ENCODE data around the gene ZNF655. TPM values are rescaled to one million over a fixed set of nuclear protein-coding genes. Genes with fewer than 3 reads are reported as not detected.

ZNF655 gene
- total and polyA plus RNA-seq, 2 donors (not counting 3 experiments of a cell fraction or from before 2014, with no cell fraction given): 16.9 to 20.4 TPM

DNA sequence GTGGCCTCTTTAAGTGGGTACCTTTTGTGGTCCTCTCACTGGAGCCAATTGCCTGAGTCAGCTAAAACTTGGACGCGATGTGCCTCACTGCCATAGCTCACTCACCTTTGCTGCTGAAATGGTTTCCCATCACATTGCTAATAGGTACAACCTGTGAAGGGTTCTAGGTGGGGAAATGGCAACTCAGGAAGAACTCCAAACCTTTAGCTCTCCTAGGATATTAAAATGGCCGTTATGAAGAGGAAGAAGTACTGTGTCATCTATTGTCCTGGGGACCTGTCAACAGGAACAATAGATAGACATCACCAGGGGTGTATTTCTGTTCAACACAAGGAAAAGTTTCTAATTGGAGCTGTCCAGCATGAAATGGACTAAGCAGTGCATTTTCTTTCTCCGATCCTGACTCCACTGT lies 1.2 kb upstream of the ZNF655 start:
- Histone ChIP-seq H3K9me3 (replicated peaks; ENCODE audit: control insufficient read depth, insufficient read depth, low read length) (no peaks in the 10 kb centered on the region), H3K27ac (ENCODE audit: insufficient read depth, low read depth, low read length) (no peak overlapping the region), H3K36me3 (ENCODE audit: control insufficient read depth in 2 of 2, extremely low read depth in 1 of 2, insufficient read depth in 2 of 2, low read length in 2 of 2) (peaks cover 4 to 10% of the 10 kb centered on the region in 2 experiments), H3K9me1 (replicated peaks; ENCODE audit: control insufficient read depth, extremely low read depth, insufficient read depth, low read length) (no peaks in the 10 kb centered on the region), H3K4me2 (ENCODE audit: insufficient read depth, low read length) (no peak overlapping the region), H3K4me1 (ENCODE audit: control insufficient read depth, extremely low read depth, insufficient read depth, low read length) (peaks cover 15% of the 10 kb centered on the region), H3K4me3 (replicated peaks in 1 of 3; ENCODE audit: insufficient read depth in 1 of 3, low read depth in 1 of 3, low read length in 3 of 3) (no peak overlapping the region), H4K20me1 (replicated peaks; ENCODE audit: control insufficient read depth, extremely low read depth, insufficient read depth, low read length) (no peaks in the 10 kb centered on the region), H3K9ac (replicated peaks; ENCODE audit: extremely low read depth, insufficient read depth, low read length) (no peak overlapping the region), H3K79me2 (ENCODE audit: control insufficient read depth, insufficient read depth, low read length) (peaks cover 13% of the 10 kb centered on the region), H2AFZ (ENCODE audit: low read depth, low read length) (no peak overlapping the region), H3K27me3 (ENCODE audit: control insufficient read depth in 2 of 2, insufficient read depth in 2 of 2, low read length in 2 of 2) (no peaks in the 10 kb centered on the region)
- no peak for TF ChIP-seq POLR2A (IDR thresholded peaks at IDR 0.05; ENCODE audit: low read depth, low read length)
- no peak for TF ChIP-seq POLR2AphosphoS5 (IDR thresholded peaks at IDR 0.05; ENCODE audit: insufficient read depth, low read depth, low read length)
- TF ChIP-seq, protein P1, sequence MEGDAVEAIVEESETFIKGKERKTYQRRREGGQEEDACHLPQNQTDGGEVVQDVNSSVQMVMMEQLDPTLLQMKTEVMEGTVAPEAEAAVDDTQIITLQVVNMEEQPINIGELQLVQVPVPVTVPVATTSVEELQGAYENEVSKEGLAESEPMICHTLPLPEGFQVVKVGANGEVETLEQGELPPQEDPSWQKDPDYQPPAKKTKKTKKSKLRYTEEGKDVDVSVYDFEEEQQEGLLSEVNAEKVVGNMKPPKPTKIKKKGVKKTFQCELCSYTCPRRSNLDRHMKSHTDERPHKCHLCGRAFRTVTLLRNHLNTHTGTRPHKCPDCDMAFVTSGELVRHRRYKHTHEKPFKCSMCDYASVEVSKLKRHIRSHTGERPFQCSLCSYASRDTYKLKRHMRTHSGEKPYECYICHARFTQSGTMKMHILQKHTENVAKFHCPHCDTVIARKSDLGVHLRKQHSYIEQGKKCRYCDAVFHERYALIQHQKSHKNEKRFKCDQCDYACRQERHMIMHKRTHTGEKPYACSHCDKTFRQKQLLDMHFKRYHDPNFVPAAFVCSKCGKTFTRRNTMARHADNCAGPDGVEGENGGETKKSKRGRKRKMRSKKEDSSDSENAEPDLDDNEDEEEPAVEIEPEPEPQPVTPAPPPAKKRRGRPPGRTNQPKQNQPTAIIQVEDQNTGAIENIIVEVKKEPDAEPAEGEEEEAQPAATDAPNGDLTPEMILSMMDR (IDR thresholded peaks at IDR 0.05; ENCODE audit: extremely low read depth in 1 of 2, insufficient read depth in 1 of 2, low read depth in 1 of 2, low read length in 2 of 2): no peak
- no peak for TF ChIP-seq JUN (IDR thresholded peaks at IDR 0.05; ENCODE audit: borderline replicate concordance, insufficient read depth, insufficient read length, low read depth)
- no TSS peak for BruUV-seq (replicated peaks)
- dilution Hi-C loops (cut with MboI; ENCODE audit: extremely low pct_ligation_motif_present, low sequenced_read_pairs) (no loop called here), intact Hi-C loops (cut with micrococcal nuclease) (no loop called here)
- CTCF ChIA-PET: no interaction called here
- FAIRE-seq: no peak
- no peak for DNase-seq (ENCODE audit: low read depth, low spot score)
- POLR2A ChIA-PET: no interaction called here

DNA sequence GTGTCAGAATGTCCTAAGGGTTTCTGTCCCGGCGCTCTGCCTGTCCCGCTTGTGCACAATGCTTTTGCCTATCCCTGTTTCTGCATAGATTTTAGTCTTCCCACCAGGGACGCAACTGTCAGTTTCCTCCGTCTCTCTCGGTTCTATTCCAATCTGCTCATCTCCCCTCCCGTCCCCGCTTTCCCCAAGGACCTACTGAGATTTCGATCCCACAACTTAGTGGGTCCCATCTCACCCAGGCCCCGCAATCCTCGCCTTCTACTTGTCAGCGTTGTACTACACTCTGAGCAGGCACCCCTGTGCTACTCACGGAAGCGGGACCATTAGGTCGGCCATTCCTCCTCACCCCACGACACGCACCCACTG lies 519 bp upstream of the ZNF655 start:
- Histone ChIP-seq H3K36me3 (ENCODE audit: control insufficient read depth in 2 of 2, extremely low read depth in 1 of 2, insufficient read depth in 2 of 2, low read length in 2 of 2) (peaks cover 4 to 10% of the 10 kb centered on the region in 2 experiments), H3K4me2 (ENCODE audit: insufficient read depth, low read length) (peak overlapping the region; percentile 83), H3K27ac (ENCODE audit: insufficient read depth, low read depth, low read length) (no peak overlapping the region), H3K9me1 (replicated peaks; ENCODE audit: control insufficient read depth, extremely low read depth, insufficient read depth, low read length) (no peaks in the 10 kb centered on the region), H4K20me1 (replicated peaks; ENCODE audit: control insufficient read depth, extremely low read depth, insufficient read depth, low read length) (no peaks in the 10 kb centered on the region), H2AFZ (ENCODE audit: low read depth, low read length) (peak overlapping the region; percentile 87), H3K9ac (replicated peaks; ENCODE audit: extremely low read depth, insufficient read depth, low read length) (peak overlapping the region; percentile 91), H3K4me3 (replicated peaks in 1 of 3; ENCODE audit: insufficient read depth in 1 of 3, low read depth in 1 of 3, low read length in 3 of 3) (peak overlapping the region; percentile 80 to 86 (median 84)), H3K9me3 (replicated peaks; ENCODE audit: control insufficient read depth, insufficient read depth, low read length) (no peaks in the 10 kb centered on the region), H3K27me3 (ENCODE audit: control insufficient read depth in 2 of 2, insufficient read depth in 2 of 2, low read length in 2 of 2) (no peaks in the 10 kb centered on the region), H3K79me2 (ENCODE audit: control insufficient read depth, insufficient read depth, low read length) (peaks cover 13% of the 10 kb centered on the region), H3K4me1 (ENCODE audit: control insufficient read depth, extremely low read depth, insufficient read depth, low read length) (peaks cover 20% of the 10 kb centered on the region)
- CTCF ChIA-PET: interaction anchor here (1.4 to 2.3 kb wide), 2 partner anchors 53 to 58 kb away, joined by 3 to 6 read pairs; partner anchors contain the start of genes ZKSCAN5 and ZSCAN25
- POLR2A ChIA-PET: no interaction called here
- DNase-seq (ENCODE audit: low read depth, low spot score): no peak
- BruUV-seq (replicated peaks): no TSS peak
- dilution Hi-C loops (cut with MboI; ENCODE audit: extremely low pct_ligation_motif_present, low sequenced_read_pairs) (no loop called here), intact Hi-C loops (cut with micrococcal nuclease) (loop anchor here (2.0 kb wide), 1 partner anchor 59 kb away; the partner anchor contains the start of gene ZSCAN25)
- no peak for FAIRE-seq
- TF ChIP-seq FOS (IDR thresholded peaks at IDR 0.05; ENCODE audit: borderline replicate concordance, insufficient read depth, low read length): no peak
- no peak for TF ChIP-seq MYC (IDR thresholded peaks at IDR 0.05; ENCODE audit: low read depth, low read length)

Measured in endothelial cell of umbilical vein (primary cell).